ENCODE results near the gene WFDC1.
"Not testable (repeated sequence)": the region's sequence is repeated elsewhere in the genome, so short reads cannot be mapped to it uniquely, and the experiment has no call there.

The WFDC1 gene

GRCh38 chr16:84327926-84328505, 33.3 kb downstream of the WFDC1 start:
- DNase-seq (ENCODE audit: low read depth), result no peak

- no peak for DNase-seq (ENCODE audit: low read depth)
Measured at GRCh38 chr16:84329016-84329415, 34.3 kb downstream of the WFDC1 start.

- DNase-seq (ENCODE audit: low read depth), result no peak
Measured at GRCh38 chr16:84329843-84330684, 35.4 kb downstream of the WFDC1 start.

- no peak for DNase-seq (ENCODE audit: low read depth)
Measured at GRCh38 chr16:84330685-84331050, 36.0 kb downstream of the WFDC1 start.

GRCh38 chr16:84331998-84332780, 37.5 kb downstream of the WFDC1 start:
- no peak for DNase-seq (ENCODE audit: low read depth)

GRCh38 chr16:84332975-84333684, 38.5 kb downstream of the WFDC1 start:
- DNase-seq (ENCODE audit: low read depth), result no peak

- DNase-seq (ENCODE audit: low read depth), result no peak
Measured at GRCh38 chr16:84334058-84334457, 39.4 kb downstream of the WFDC1 start.

- no peak for DNase-seq (ENCODE audit: low read depth)
Measured at GRCh38 chr16:84334482-84334881, 39.8 kb downstream of the WFDC1 start.

- DNase-seq (ENCODE audit: low read depth), result not testable (repeated sequence)
Measured at GRCh38 chr16:84337236-84337635, 42.6 kb downstream of the WFDC1 start.

- no peak for DNase-seq (ENCODE audit: low read depth)
Measured at GRCh38 chr16:84339311-84339710, 44.6 kb downstream of the WFDC1 start.

GRCh38 chr16:84339766-84340165, 45.1 kb downstream of the WFDC1 start:
- DNase-seq (ENCODE audit: low read depth), result no peak

- DNase-seq (ENCODE audit: low read depth), result no peak
Measured at GRCh38 chr16:84340325-84341040, 45.8 kb downstream of the WFDC1 start.

- no peak for DNase-seq (ENCODE audit: low read depth)
Measured at GRCh38 chr16:84341528-84342295, 47.0 kb downstream of the WFDC1 start.

- DNase-seq (ENCODE audit: low read depth), result not testable (repeated sequence)
Measured at GRCh38 chr16:84343800-84344199, 49.1 kb downstream of the WFDC1 start.

- DNase-seq (ENCODE audit: low read depth), result no peak
Measured at GRCh38 chr16:84344781-84345180, 50.1 kb downstream of the WFDC1 start.

GRCh38 chr16:84347161-84347560, 52.5 kb downstream of the WFDC1 start:
- DNase-seq (ENCODE audit: low read depth), result no peak

GRCh38 chr16:84348386-84348888, 53.8 kb downstream of the WFDC1 start:
- no peak for DNase-seq (ENCODE audit: low read depth)

GRCh38 chr16:84349862-84350684, 55.4 kb downstream of the WFDC1 start:
- no peak for DNase-seq (ENCODE audit: low read depth)

GRCh38 chr16:84350685-84351400, 56.2 kb downstream of the WFDC1 start:
- no peak for DNase-seq (ENCODE audit: low read depth)

All from stimulated activated CD8-positive, alpha-beta memory T cell treated with anti-CD3 and anti-CD28 coated beads, Interleukin-15, amount 100 ng/mL, for 1 hour (primary cell).